ENCODE data around the gene NACC2. TPM values are rescaled to one million over a fixed set of nuclear protein-coding genes. Genes with fewer than 3 reads are reported as not detected.

The NACC2 gene
- total and polyA plus RNA-seq, 9 of the 15 experiments (the other 6 are each of a cell fraction or from before 2014, with no cell fraction given): 0.70 to 25.1 (median 5.6) TPM

- H3K9ac ChIP-seq (ENCODE audit: insufficient read depth in 1 of 2, low read depth in 2 of 2, low read length in 2 of 2): peak overlapping the region in 1 of 2 experiments; percentile 33; a peak in 1 of 4 replicates
- H3K9me3 ChIP-seq (replicated peaks; ENCODE audit: control insufficient read depth, insufficient read depth, low read depth, low read length): no peaks in the 10 kb centered on the region; the same call in 1 of the 2 replicates
- peaks cover 0 to 39% of the 10 kb centered on the region in 2 experiments; a peak in 4 of 5 replicates for H3K4me1 ChIP-seq (replicated peaks in 1 of 2; ENCODE audit: control insufficient read depth in 2 of 2, insufficient read depth in 2 of 2, low read length in 2 of 2)
- no peak overlapping the region for H3K27ac ChIP-seq (ENCODE audit: extremely low read depth, low read depth, low read length)
- ATAC-seq: no peak
- WGBS (ENCODE audit: insufficient coverage, low coverage, missing lambda C conversion rate): 10% methylated on average over 10 of the region's 18 CpGs
- DNase-seq (ENCODE audit: extremely low read depth in 1 of 4, low spot score in 3 of 4): no peak
- peaks cover 46 to 74% of the 10 kb centered on the region in 2 experiments for H3K27me3 ChIP-seq (ENCODE audit: control insufficient read depth in 2 of 2, insufficient read depth in 2 of 2, low read length in 2 of 2)
- no peak for FAIRE-seq
- no peaks in the 10 kb centered on the region for H3K9me1 ChIP-seq (ENCODE audit: control insufficient read depth, insufficient read depth, low read length)
- no peak for TF ChIP-seq EP400 (IDR thresholded peaks at IDR 0.05)
- no peak for TF ChIP-seq POLR2G (IDR thresholded peaks at IDR 0.05; ENCODE audit: low read depth, low read length)
- TF ChIP-seq USF1 (CRISPR knock-in tag; IDR thresholded peaks at IDR 0.05): no peak
- TF ChIP-seq CBX3 (IDR thresholded peaks at IDR 0.05; ENCODE audit: borderline replicate concordance in 1 of 2, low read length in 2 of 2): no peak
- no peak for TF ChIP-seq ZNF41 (CRISPR knock-in tag; conservative IDR thresholded peaks at IDR 0.05)
- TF ChIP-seq HNRNPLL (IDR thresholded peaks at IDR 0.05; ENCODE audit: low read depth, low read length, poor library complexity, severe bottlenecking): no peak
- no peak for TF ChIP-seq MTA3 (IDR thresholded peaks at IDR 0.05; ENCODE audit: borderline replicate concordance)
- TF ChIP-seq U2AF1 (optimal IDR thresholded peaks at IDR 0.05; ENCODE audit: low read depth, low read length): no peak
- no peak for TF ChIP-seq KLF16 (IDR thresholded peaks at IDR 0.05)
- no peak for TF ChIP-seq CBX2 (IDR thresholded peaks at IDR 0.05; ENCODE audit: insufficient read depth, low read length, poor library complexity, severe bottlenecking)
- intact Hi-C loops (cut with micrococcal nuclease) (loop anchor here (5.0 to 10.0 kb wide), 2 partner anchors 263 to 525 kb away; no protein-coding TSS in a partner anchor), in situ Hi-C loops (cut with MboI) (no loop called here)
- BruUV-seq (replicated peaks): no TSS peak
- no peaks in the 10 kb centered on the region for H3K36me3 ChIP-seq (ENCODE audit: control insufficient read depth, insufficient read depth, low read length)
- H4K20me1 ChIP-seq (replicated peaks; ENCODE audit: control insufficient read depth, insufficient read depth, low read length): peaks cover 18% of the 10 kb centered on the region; the same call in 1 of the 2 replicates
- H3K79me2 ChIP-seq (ENCODE audit: control insufficient read depth, insufficient read depth, low read length): no peaks in the 10 kb centered on the region
- ChIA-PET POLR2A (interaction anchor here (0.7 kb wide), 1 partner anchor 354 kb away, joined by 3 read pairs; no protein-coding TSS in a partner anchor), CTCF (ENCODE audit: low intra/inter-chr PET ratio) (no interaction called here)
- H3K4me2 ChIP-seq (ENCODE audit: insufficient read depth, low read length): no peak overlapping the region
- H2AFZ ChIP-seq (ENCODE audit: low read depth, low read length): no peak overlapping the region
- H3K4me3 ChIP-seq: no peak overlapping the region
Observed at GRCh38 chr9:136127313-136127712, 32.2 kb upstream of the NACC2 start.

Data from K562 (cell line).